BLaER1 (cell line): ENCODE data around the gene PCYT1B.

Experiments used
- H3K27ac ChIP-seq: shearing (Covaris generic); formaldehyde crosslinking; 2 replicates; pipeline ENCODE4 v1.8.1; 2022
- H3K27me3 ChIP-seq: shearing (Covaris generic); formaldehyde crosslinking; 2 replicates; pipeline ENCODE4 v1.8.1; 2022
- H3K36me3 ChIP-seq: shearing (Covaris generic); formaldehyde crosslinking; 2 replicates; pipeline ENCODE4 v1.8.1; 2022
- H3K4me1 ChIP-seq: shearing (Covaris generic); formaldehyde crosslinking; 2 replicates; pipeline ENCODE4 v1.8.1; 2022
- H3K4me2 ChIP-seq: shearing (Covaris generic); formaldehyde crosslinking; 2 replicates; pipeline ENCODE4 v1.8.1; 2022
- H3K4me3 ChIP-seq: shearing (Covaris generic); formaldehyde crosslinking; 2 replicates; pipeline ENCODE4 v1.8.1; 2022
- H3K9ac ChIP-seq: shearing (Covaris generic); formaldehyde crosslinking; 2 replicates; pipeline ENCODE4 v1.8.1; 2022
- H3K9me3 ChIP-seq: shearing (Covaris generic); formaldehyde crosslinking; 2 replicates; pipeline ENCODE4 v1.8.1; 2022
- H4K20me1 ChIP-seq: shearing (Covaris generic); formaldehyde crosslinking; 2 replicates; pipeline ENCODE4 v1.8.1; 2022
- Cebpa-rat ChIP-seq: shearing (Covaris generic); IDR thresholded peaks from 2 replicates; pipeline ENCODE4 v1.8.1; 2022

The PCYT1B gene

DNA sequence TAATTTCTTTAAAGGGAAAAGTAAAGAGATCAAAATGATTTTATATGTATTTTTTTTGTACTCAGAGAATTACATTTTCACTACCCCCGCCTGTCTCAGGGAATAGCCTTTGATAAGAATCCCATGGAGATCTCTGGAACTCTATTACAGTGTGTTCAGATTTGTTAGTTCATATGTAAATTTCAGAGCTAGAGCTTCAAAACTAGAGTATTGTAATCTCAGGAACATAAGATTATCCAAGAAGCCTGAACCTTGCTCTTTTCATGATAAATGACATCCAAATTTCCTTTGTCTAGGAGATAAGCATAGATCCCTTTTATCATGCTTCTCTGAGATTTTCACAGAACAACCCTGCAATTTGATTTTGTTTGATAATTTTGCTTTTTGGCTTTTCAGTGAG lies 99.2 kb downstream of the PCYT1B start:
- Histone ChIP-seq H3K9ac (no peak overlapping the region), H3K4me3 (no peak overlapping the region), H3K4me2 (no peak overlapping the region)

DNA sequence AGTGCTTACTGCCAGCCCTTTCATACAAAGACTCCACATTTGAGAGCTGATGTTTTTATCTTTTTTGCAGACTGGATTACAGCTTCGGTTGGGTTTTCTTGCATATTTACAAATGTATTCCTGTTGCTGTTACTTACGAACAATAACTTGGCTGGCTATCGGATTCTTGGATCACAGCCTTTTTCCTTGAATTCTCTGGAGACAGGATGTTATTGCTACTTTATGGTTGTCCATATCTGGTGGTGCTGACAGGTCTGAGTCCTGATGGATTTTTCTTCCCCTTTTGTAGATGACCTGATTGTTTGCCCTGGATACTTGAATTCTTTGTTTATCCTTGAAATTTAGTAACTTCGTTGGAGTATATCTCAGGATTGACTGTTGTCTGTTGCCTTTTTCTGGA lies 104.4 kb downstream of the PCYT1B start:
- Histone ChIP-seq H3K9ac (no peak overlapping the region), H3K36me3 (no peaks in the 10 kb centered on the region), H4K20me1 (no peaks in the 10 kb centered on the region), H3K4me2 (no peak overlapping the region), H3K4me1 (no peaks in the 10 kb centered on the region), H3K9me3 (no peaks in the 10 kb centered on the region), H3K27me3 (no peaks in the 10 kb centered on the region), H3K4me3 (no peak overlapping the region), H3K27ac (no peak overlapping the region)
- no peak for TF ChIP-seq Cebpa-rat

More for the DNA sequence above, 99.2 kb downstream of the PCYT1B start:
- Histone ChIP-seq H3K27ac (no peak overlapping the region), H3K27me3 (no peaks in the 10 kb centered on the region), H3K4me1 (no peaks in the 10 kb centered on the region), H3K9me3 (no peaks in the 10 kb centered on the region), H4K20me1 (no peaks in the 10 kb centered on the region), H3K36me3 (no peaks in the 10 kb centered on the region)
- no peak for TF ChIP-seq Cebpa-rat

DNA sequence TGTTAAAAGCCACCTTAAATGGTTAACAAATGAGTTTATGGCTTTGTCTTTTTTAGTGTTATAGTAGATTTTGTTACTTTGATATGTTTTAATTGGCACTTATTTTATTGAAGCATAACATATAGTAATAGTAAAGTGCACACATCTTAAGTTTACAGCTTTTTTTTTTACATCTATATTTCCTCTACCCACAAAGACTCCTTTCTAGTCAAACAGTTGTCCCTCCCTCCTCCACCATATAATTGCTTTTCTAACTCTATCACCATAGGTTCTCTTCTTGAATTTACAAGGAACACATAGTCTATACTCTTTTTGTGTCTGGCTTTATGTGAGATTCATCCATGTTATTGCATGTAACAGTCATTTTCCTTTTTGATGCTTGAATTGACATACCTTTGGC lies 110.6 kb downstream of the PCYT1B start:
- Histone ChIP-seq H3K9me3 (no peaks in the 10 kb centered on the region), H3K4me2 (no peak overlapping the region), H3K4me3 (no peak overlapping the region), H3K36me3 (peaks cover 14% of the 10 kb centered on the region; the same call in 1 of the 2 replicates), H3K9ac (no peak overlapping the region), H3K4me1 (peaks cover 7% of the 10 kb centered on the region), H3K27ac (no peak overlapping the region), H4K20me1 (no peaks in the 10 kb centered on the region), H3K27me3 (no peaks in the 10 kb centered on the region)
- no peak for TF ChIP-seq Cebpa-rat

DNA sequence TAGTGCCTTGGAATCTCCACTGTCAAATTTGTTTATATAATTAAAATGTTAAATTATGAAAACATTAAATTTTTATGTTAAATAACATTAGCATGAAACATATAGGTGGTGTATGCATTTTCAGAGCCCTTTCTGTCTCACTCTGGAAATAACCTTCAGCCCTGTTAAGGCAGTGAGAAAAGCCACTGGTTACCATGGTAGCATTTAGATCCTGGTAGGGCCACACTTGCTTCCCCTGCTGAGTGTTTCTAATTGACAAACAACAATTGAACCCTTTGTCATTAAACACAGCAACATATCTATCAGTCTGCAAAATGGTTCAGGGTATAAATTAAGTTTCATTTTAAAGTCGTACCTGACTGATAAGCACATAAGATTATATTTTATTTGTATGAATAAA lies 118.5 kb downstream of the PCYT1B start:
- Histone ChIP-seq H3K9me3 (no peaks in the 10 kb centered on the region), H3K4me2 (no peak overlapping the region), H3K4me1 (no peaks in the 10 kb centered on the region), H3K4me3 (no peak overlapping the region), H3K27me3 (no peaks in the 10 kb centered on the region), H4K20me1 (no peaks in the 10 kb centered on the region), H3K27ac (no peak overlapping the region), H3K9ac (no peak overlapping the region), H3K36me3 (peaks cover 30% of the 10 kb centered on the region)
- TF ChIP-seq Cebpa-rat: no peak

DNA sequence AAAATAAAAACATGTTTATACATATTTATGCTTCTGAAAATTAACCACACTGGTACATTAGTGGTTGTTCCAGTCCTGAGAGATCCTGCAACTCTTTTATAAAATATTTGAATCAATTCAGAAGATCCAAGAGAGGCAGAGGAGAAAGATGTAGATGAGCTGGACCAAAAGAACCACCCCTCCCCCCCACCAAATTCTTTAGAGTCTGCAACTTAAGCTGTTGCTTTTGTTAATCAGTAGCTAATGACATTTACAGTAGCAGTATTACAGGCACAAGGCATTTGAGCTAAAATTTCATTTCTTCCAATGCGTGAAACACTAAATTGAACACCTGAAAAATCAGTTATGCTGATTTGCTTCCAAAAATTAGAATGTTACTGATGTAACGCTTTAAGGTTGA lies 120.5 kb downstream of the PCYT1B start:
- H3K27me3 ChIP-seq: no peaks in the 10 kb centered on the region
- TF ChIP-seq Cebpa-rat: no peak
- no peaks in the 10 kb centered on the region for H3K4me1 ChIP-seq
- H3K36me3 ChIP-seq: peaks cover 32% of the 10 kb centered on the region
- H3K4me3 ChIP-seq: no peak overlapping the region
- no peaks in the 10 kb centered on the region for H3K9me3 ChIP-seq
- no peak overlapping the region for H3K27ac ChIP-seq
- no peaks in the 10 kb centered on the region for H4K20me1 ChIP-seq
- no peak overlapping the region for H3K4me2 ChIP-seq
- H3K9ac ChIP-seq: no peak overlapping the region

DNA sequence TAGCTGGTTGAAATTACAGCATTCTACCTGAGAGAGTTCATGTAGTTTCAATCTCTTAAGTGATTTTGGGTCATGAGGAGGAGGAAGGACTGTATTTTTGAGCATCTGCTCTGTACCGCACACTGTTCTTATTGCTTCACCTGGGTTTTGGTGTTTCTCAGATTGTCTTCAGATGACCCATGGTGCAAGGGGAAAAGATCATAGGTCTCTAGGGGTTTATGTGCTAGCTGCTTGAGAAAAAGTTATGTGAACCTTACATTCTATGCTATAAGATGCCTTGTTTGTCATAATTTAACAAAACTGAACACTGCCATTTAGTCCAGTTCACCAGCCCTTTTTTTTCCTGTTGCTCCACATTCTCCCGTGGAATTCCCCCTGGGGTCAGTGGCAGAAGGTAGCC lies 121.7 kb downstream of the PCYT1B start:
- Histone ChIP-seq H3K4me2 (no peak overlapping the region), H3K36me3 (peaks cover 32% of the 10 kb centered on the region), H3K27me3 (no peaks in the 10 kb centered on the region), H3K9ac (no peak overlapping the region), H3K4me1 (no peaks in the 10 kb centered on the region), H3K4me3 (no peak overlapping the region), H3K9me3 (no peaks in the 10 kb centered on the region), H4K20me1 (no peaks in the 10 kb centered on the region), H3K27ac (no peak overlapping the region)
- no peak for TF ChIP-seq Cebpa-rat

DNA sequence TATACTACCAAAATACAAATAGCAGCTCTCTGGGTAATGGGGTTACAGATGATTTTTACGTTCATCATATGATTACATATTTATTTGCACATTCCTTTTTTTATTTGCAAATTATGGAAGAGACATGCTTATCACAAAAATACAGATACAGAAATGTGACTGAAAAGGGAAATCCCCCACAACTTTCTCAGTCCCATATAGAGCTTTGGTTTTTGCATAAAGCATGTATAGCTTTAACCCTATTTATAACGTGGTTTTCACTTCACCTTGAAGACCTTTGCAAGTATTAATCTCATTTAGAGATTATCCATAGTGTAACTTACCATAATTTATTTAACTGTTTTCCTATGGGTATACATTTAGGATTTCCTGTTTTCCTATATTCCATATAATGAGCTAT lies 126.7 kb downstream of the PCYT1B start:
- no peak for TF ChIP-seq Cebpa-rat
- H3K4me1 ChIP-seq: no peaks in the 10 kb centered on the region
- H3K4me2 ChIP-seq: no peak overlapping the region

DNA sequence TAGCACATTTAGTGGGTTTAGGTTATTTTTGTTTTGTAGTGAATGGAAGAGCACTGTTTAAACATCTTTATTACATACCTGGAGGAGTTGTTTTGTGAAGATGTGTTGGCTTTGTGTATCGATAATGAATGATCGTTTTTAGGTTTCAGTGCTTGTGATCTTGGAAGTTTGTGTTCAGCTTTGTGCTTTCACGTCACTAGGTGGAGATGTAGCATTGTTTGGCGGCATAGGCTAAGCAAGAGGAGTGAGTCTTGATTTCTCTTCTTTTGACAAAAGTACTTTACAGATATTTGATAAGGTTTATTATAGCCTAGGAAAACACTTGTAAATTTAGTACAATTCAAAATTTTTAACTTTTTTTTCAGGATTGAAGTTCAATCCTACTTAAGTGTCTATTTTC lies 131.7 kb downstream of the PCYT1B start:
- no peak overlapping the region for H3K4me2 ChIP-seq
- no peaks in the 10 kb centered on the region for H3K4me1 ChIP-seq
- H3K27me3 ChIP-seq: no peaks in the 10 kb centered on the region
- no peak overlapping the region for H3K9ac ChIP-seq
- H3K27ac ChIP-seq: no peak overlapping the region
- no peaks in the 10 kb centered on the region for H3K9me3 ChIP-seq
- no peak for TF ChIP-seq Cebpa-rat
- no peak overlapping the region for H3K4me3 ChIP-seq
- H4K20me1 ChIP-seq: no peaks in the 10 kb centered on the region
- peaks cover 8% of the 10 kb centered on the region; the same call in 1 of the 2 replicates for H3K36me3 ChIP-seq

More for the DNA sequence above, 126.7 kb downstream of the PCYT1B start:
- Histone ChIP-seq H3K27ac (no peak overlapping the region), H3K4me3 (no peak overlapping the region), H3K9me3 (no peaks in the 10 kb centered on the region), H3K9ac (no peak overlapping the region), H3K36me3 (peaks cover 9% of the 10 kb centered on the region; the same call in 1 of the 2 replicates), H4K20me1 (no peaks in the 10 kb centered on the region), H3K27me3 (no peaks in the 10 kb centered on the region)

DNA sequence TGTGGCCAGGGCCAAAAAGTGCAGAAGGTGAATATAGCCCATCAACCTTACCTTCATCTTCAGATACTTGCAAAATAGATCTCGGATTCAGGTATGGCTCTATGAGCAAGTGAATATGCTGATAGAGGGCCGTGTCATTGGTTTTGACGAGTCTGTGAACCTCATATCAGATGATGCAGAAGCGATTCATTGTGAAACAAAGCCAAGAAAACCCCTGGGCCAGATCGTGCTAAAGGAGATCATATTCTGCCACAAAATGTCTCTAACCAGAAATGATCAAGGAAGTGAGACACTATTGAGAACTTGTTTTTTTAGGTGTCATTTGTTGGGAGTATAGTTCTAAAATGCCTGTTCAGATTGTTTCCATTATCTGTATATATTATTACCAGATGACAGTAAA lies 133.7 kb downstream of the PCYT1B start:
- Histone ChIP-seq H4K20me1 (no peaks in the 10 kb centered on the region), H3K9me3 (no peaks in the 10 kb centered on the region), H3K27ac (no peak overlapping the region), H3K4me1 (no peaks in the 10 kb centered on the region), H3K4me3 (no peak overlapping the region), H3K36me3 (peaks cover 10% of the 10 kb centered on the region; the same call in 1 of the 2 replicates), H3K4me2 (no peak overlapping the region), H3K9ac (no peak overlapping the region), H3K27me3 (no peaks in the 10 kb centered on the region)
- no peak for TF ChIP-seq Cebpa-rat

DNA sequence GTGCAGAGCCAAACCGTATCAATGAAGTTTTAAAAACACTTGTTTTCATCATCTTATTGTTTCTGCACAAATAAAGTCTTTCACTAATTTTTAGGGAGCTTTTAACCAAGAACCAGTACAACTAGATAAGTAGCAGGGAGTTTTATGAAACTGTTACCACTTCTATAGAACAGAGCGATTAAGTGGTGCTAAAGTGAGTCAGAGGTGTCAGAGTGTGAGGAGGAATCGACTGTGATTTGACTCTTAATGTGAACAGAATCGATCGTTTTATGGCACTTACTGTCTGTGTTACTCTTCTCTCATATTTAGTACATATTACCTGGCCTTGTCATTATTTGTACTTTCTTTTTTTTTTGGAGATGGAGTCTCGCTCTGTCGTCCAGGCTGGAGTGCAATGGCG lies 138.8 kb downstream of the PCYT1B start:
- Histone ChIP-seq H3K4me2 (no peak overlapping the region), H3K27me3 (no peaks in the 10 kb centered on the region), H3K4me1 (no peaks in the 10 kb centered on the region), H3K27ac (no peak overlapping the region), H3K36me3 (peaks cover 31% of the 10 kb centered on the region), H3K4me3 (no peak overlapping the region), H3K9me3 (no peaks in the 10 kb centered on the region), H4K20me1 (no peaks in the 10 kb centered on the region), H3K9ac (no peak overlapping the region)
- no peak for TF ChIP-seq Cebpa-rat
